Measurements from ENCODE around the gene TTLL1. TPM values are rescaled to one million over a fixed set of nuclear protein-coding genes. Genes with fewer than 3 reads are reported as not detected.

The TTLL1 gene
- total and polyA plus RNA-seq, 4 donors = 3.0 to 5.9 (median 5.1) TPM

DNA sequence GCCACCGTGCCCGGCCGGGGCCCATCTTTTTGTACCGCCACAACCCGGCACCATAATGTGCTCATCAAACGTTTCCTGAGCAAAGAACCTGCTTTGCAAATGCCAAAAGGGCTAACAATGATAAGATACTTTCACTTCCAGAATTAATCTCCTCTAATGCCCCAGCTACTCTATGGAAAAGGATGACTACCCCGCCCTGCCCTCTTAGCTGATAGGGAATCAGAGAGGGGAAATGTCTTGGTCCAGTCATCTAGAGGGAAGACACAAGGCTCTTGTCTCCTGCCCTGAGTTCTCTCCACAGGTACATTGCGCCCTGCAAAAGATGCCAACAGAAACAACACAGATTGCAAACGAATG, 586 bp downstream of the TTLL1 start:
- intact Hi-C loops (cut with DNase I) = no loop called here
- peak overlapping the region; percentile 69 to 72 for H3K4me3 ChIP-seq (ENCODE audit: low read length in 2 of 2)
- ATAC-seq (ENCODE audit: low FRiP score) = no peak
- no peaks in the 10 kb centered on the region for H3K4me1 ChIP-seq (ENCODE audit: control insufficient read depth in 1 of 2, insufficient read depth in 2 of 2, low read length in 2 of 2)
- DNase-seq = no peak
- no peak overlapping the region for H3K27ac ChIP-seq (ENCODE audit: low read depth in 1 of 2, low read length in 2 of 2)
- 62 to 64% methylated on average over 9 of the region's 9 CpGs for WGBS, 2 donors
- no peaks in the 10 kb centered on the region for H3K36me3 ChIP-seq (ENCODE audit: control insufficient read depth in 1 of 2, insufficient read depth in 2 of 2, low read length in 1 of 2)
- no peaks in the 10 kb centered on the region for H3K9me3 ChIP-seq (ENCODE audit: control insufficient read depth, low read length)
- H3K27me3 ChIP-seq (ENCODE audit: control insufficient read depth in 1 of 2, insufficient read depth in 2 of 2, low read length in 1 of 2) = no peaks in the 10 kb centered on the region

DNA sequence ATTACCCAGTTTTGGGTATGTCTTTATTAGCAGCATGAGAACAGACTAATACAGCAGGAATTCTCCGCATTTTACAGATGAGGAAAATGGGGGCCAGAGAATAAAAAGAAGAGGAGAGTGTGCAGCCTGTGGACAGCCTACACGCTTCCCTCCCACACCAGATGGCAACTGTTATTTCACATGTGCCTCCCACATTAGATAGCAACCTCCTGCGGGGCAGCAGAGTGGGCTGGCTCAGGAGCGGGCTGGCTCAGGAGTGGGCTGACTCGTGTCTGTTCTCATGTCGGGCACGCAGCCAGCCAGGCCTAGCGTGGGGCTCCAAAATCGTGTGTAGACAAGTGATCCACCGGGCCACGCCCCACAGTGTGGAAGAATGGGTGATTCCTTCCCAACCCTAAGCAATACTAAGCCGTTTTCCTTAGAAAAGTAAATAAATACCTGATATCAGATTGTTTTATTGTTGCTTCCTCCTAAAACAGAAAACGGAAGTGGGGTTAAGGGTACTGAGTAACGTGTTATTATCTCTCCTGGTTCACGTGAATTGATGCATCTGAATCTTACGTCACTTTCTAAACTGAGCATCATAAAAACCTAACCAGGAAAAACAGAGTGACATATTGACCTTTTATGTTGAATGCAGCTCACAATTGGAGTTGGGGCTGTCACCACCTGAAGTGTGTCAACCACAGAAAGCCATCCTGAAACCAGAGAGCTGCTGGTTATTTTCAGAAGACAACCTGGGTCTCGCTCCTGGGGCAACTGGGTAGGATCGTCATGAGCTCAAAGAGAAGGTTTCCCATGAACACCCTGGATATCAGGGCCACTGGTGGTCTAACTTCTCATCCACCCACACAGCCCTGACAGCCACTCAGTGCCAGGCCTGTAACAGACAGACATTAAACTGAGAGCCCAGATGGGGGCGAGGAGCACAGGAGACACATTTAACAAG, 3.3 kb downstream of the TTLL1 start:
- 82 to 83% methylated on average over 19 of the region's 19 CpGs for WGBS, 2 donors
- Histone ChIP-seq H3K27ac (ENCODE audit: low read depth in 1 of 2, low read length in 2 of 2) (no peak overlapping the region), H3K36me3 (ENCODE audit: control insufficient read depth in 1 of 2, insufficient read depth in 2 of 2, low read length in 1 of 2) (no peaks in the 10 kb centered on the region), H3K9me3 (ENCODE audit: control insufficient read depth, low read length) (no peaks in the 10 kb centered on the region), H3K4me1 (ENCODE audit: control insufficient read depth in 1 of 2, insufficient read depth in 2 of 2, low read length in 2 of 2) (no peaks in the 10 kb centered on the region), H3K27me3 (ENCODE audit: control insufficient read depth in 1 of 2, insufficient read depth in 2 of 2, low read length in 1 of 2) (no peaks in the 10 kb centered on the region), H3K4me3 (ENCODE audit: low read length in 2 of 2) (no peak overlapping the region)
- intact Hi-C loops (cut with DNase I) = no loop called here
- no peak for DNase-seq
- no peak for ATAC-seq (ENCODE audit: low FRiP score)

DNA sequence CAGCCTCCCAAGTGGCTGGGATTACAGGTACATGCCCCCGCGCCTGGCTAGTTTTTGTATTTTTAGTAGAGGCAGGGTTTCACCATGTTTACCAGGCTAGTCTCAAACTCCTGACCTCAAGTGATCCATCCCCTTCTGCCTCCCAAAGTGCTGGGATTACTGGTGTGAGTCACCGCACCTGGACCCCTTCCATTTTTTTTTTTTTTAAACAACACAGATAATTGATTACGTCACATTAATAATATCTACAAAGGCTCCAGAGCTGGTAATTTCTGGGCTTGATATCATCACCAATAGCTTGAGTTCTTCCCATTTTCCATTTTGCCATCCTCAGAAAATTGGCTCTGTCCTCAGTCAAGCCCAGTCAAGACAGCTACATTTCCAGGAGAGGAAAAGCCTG, 7.2 kb downstream of the TTLL1 start:
- WGBS, 2 donors = 95 to 97% methylated on average over 4 of the region's 4 CpGs
- ATAC-seq (ENCODE audit: low FRiP score) (no peak), DNase-seq (no peak)
- Histone ChIP-seq H3K4me1 (ENCODE audit: control insufficient read depth in 1 of 2, insufficient read depth in 2 of 2, low read length in 2 of 2) (no peaks in the 10 kb centered on the region), H3K36me3 (ENCODE audit: control insufficient read depth in 1 of 2, insufficient read depth in 2 of 2, low read length in 1 of 2) (no peaks in the 10 kb centered on the region), H3K4me3 (ENCODE audit: low read length in 2 of 2) (no peak overlapping the region), H3K27ac (ENCODE audit: low read depth in 1 of 2, low read length in 2 of 2) (no peak overlapping the region), H3K9me3 (ENCODE audit: control insufficient read depth, low read length) (no peaks in the 10 kb centered on the region), H3K27me3 (ENCODE audit: control insufficient read depth in 1 of 2, insufficient read depth in 2 of 2, low read length in 1 of 2) (no peaks in the 10 kb centered on the region)
- intact Hi-C loops (cut with DNase I) = no loop called here

DNA sequence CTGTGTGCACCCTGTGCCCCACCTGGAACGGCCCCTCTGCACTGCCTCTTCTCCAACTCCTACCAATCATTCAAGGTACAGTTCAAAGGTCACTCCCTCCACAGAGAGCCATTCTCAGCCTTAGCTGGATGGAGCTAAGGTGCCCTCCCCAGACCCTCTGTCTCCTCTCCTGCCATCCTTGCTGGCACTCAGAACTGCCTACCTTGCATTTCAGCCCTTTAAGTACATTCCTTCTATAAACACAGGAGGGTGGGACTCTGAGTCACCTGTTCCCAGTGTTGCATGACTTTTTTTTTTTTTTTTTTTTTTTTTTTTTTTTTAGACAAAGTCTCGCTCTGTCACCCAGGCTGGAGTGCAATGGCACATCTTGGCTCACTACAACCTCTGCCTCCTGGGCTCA, 8.6 kb downstream of the TTLL1 start:
- no peak overlapping the region for H3K27ac ChIP-seq (ENCODE audit: low read depth in 1 of 2, low read length in 2 of 2)
- H3K27me3 ChIP-seq (ENCODE audit: control insufficient read depth in 1 of 2, insufficient read depth in 2 of 2, low read length in 1 of 2) = no peaks in the 10 kb centered on the region
- H3K4me3 ChIP-seq (ENCODE audit: low read length in 2 of 2) = no peak overlapping the region
- no peaks in the 10 kb centered on the region for H3K4me1 ChIP-seq (ENCODE audit: control insufficient read depth in 1 of 2, insufficient read depth in 2 of 2, low read length in 2 of 2)
- no peaks in the 10 kb centered on the region for H3K36me3 ChIP-seq (ENCODE audit: control insufficient read depth in 1 of 2, insufficient read depth in 2 of 2, low read length in 1 of 2)
- 93 to 94% methylated on average over 2 of the region's 2 CpGs for WGBS, 2 donors
- H3K9me3 ChIP-seq (ENCODE audit: control insufficient read depth, low read length) = no peaks in the 10 kb centered on the region
- ATAC-seq (ENCODE audit: low FRiP score) = no peak
- DNase-seq = no peak
- intact Hi-C loops (cut with DNase I) = no loop called here

DNA sequence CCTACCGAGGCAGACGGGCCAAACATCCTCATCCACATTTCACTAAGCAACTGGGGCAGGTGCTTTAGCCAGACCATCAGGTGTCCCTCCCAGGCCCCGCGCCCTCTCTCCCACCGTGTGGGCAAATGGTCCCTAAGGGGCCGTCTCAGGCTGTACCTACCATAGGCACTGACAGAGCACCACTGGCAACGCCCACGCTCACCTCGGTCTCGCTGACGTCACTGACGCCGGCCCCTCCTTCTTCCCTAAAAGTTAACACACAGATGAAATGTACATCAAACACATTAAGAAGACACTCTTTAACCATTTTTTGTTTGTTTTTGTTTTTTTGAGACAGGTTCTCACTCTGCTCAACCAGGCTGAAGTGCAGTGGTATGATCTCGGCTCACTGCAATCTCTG, 9.4 kb downstream of the TTLL1 start:
- DNase-seq (no peak), ATAC-seq (ENCODE audit: low FRiP score) (no peak)
- 91% methylated on average over 14 of the region's 14 CpGs for WGBS, 2 donors
- Histone ChIP-seq H3K4me3 (ENCODE audit: low read length in 2 of 2) (no peak overlapping the region), H3K27ac (ENCODE audit: low read depth in 1 of 2, low read length in 2 of 2) (no peak overlapping the region), H3K27me3 (ENCODE audit: control insufficient read depth in 1 of 2, insufficient read depth in 2 of 2, low read length in 1 of 2) (no peaks in the 10 kb centered on the region), H3K9me3 (ENCODE audit: control insufficient read depth, low read length) (no peaks in the 10 kb centered on the region), H3K4me1 (ENCODE audit: control insufficient read depth in 1 of 2, insufficient read depth in 2 of 2, low read length in 2 of 2) (no peaks in the 10 kb centered on the region), H3K36me3 (ENCODE audit: control insufficient read depth in 1 of 2, insufficient read depth in 2 of 2, low read length in 1 of 2) (no peaks in the 10 kb centered on the region)
- intact Hi-C loops (cut with DNase I) = no loop called here

DNA sequence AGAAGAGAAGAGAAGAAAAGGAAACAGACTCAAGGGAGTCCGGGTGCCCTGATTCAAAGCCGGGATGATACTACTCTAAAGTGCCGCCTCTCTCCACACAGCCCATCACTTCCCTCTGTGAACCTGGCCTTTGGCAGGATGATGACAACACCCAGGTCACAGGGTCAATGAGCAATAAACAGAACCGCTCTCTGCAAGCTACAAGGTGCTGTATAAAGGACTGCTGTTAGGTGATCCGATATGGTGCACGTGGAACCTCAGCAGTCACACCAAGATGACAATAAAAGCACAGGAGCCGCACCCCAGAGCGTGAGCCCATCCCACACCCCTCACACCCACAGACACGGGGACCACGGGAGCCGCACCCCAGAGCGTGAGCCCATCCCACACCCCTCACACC, 10.7 kb downstream of the TTLL1 start:
- Histone ChIP-seq H3K4me1 (ENCODE audit: control insufficient read depth in 1 of 2, insufficient read depth in 2 of 2, low read length in 2 of 2) (no peaks in the 10 kb centered on the region), H3K27ac (ENCODE audit: low read depth in 1 of 2, low read length in 2 of 2) (no peak overlapping the region), H3K9me3 (ENCODE audit: control insufficient read depth, low read length) (no peaks in the 10 kb centered on the region), H3K4me3 (ENCODE audit: low read length in 2 of 2) (no peak overlapping the region), H3K27me3 (ENCODE audit: control insufficient read depth in 1 of 2, insufficient read depth in 2 of 2, low read length in 1 of 2) (no peaks in the 10 kb centered on the region), H3K36me3 (ENCODE audit: control insufficient read depth in 1 of 2, insufficient read depth in 2 of 2, low read length in 1 of 2) (no peaks in the 10 kb centered on the region)
- intact Hi-C loops (cut with DNase I) = no loop called here
- no peak for ATAC-seq (ENCODE audit: low FRiP score)
- WGBS, 2 donors = 92% methylated on average over 8 to 12 of the region's 12 CpGs
- DNase-seq = no peak

DNA sequence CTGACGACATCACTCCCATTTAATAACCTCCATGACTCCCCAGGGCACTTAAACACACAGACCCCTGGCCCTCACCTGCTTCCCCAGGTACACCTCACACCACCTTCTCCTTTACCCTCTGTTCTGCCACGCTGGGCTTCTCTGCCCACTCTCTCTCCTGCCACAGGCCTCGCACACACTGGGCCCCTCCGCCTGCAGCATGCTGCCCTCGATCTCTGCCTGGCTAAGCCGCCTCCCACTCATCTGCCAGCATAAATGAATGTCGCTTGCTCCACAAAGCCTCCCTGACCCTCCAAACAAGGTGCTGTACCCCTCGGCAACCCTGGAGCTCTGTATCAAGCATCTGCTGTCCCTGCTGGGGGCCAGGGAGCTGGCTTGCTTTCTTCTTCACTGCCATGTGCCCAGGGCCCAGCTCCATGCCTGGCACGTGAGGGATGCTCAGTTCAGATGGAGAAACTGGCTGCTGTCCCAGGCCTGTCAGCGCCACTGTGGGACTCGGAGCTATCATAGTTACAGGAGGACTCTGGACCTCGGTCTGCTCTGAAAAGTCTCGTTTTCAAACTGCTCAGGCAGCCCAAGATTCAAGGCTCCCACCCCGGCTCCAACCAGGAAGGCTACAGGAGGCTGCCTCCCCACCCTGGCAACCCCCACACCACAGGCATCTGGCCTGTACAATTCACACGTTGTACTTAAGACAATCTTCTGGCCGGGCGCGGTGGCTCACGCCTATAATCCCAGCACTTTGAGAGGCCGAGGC, 11.9 kb downstream of the TTLL1 start:
- H3K27me3 ChIP-seq (ENCODE audit: control insufficient read depth in 1 of 2, insufficient read depth in 2 of 2, low read length in 1 of 2) = no peaks in the 10 kb centered on the region
- ATAC-seq (ENCODE audit: low FRiP score) (no peak), DNase-seq (no peak)
- H3K4me3 ChIP-seq (ENCODE audit: low read length in 2 of 2) = no peak overlapping the region
- H3K27ac ChIP-seq (ENCODE audit: low read depth in 1 of 2, low read length in 2 of 2) = no peak overlapping the region
- no peaks in the 10 kb centered on the region for H3K9me3 ChIP-seq (ENCODE audit: control insufficient read depth, low read length)
- intact Hi-C loops (cut with DNase I) = no loop called here
- WGBS, 2 donors = 76 to 78% methylated on average over 20 of the region's 20 CpGs
- H3K36me3 ChIP-seq (ENCODE audit: control insufficient read depth in 1 of 2, insufficient read depth in 2 of 2, low read length in 1 of 2) = no peaks in the 10 kb centered on the region
- H3K4me1 ChIP-seq (ENCODE audit: control insufficient read depth in 1 of 2, insufficient read depth in 2 of 2, low read length in 2 of 2) = no peaks in the 10 kb centered on the region

DNA sequence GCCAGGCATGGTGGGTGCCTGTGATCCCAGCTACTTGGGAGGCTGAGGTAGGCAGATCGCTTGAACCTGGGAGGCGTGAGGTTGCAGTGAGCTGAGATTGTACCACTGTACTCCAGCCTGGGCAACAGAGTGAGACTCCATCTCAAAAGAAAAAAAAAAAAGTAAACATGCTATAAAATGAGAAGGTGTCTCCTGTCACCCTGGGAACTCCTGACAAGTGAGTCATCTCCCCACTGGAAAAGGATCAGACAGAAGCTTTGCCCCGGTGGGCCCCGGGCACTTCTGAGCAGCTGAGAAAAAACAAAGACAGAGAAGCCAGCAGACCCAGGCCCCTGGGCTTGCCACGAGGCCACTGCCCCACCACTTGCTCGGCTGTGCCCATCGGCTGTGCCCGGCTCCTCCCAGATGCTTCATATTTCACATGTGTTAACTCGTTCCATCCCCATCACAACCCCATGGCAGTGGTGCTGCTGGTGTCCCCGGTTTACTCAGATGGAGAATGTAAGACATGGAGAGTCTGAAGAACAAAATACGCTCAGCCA, 22.3 kb downstream of the TTLL1 start:
- Histone ChIP-seq H3K4me1 (ENCODE audit: control insufficient read depth in 1 of 2, insufficient read depth in 2 of 2, low read length in 2 of 2) (no peaks in the 10 kb centered on the region), H3K4me3 (ENCODE audit: low read length in 2 of 2) (no peak overlapping the region), H3K27me3 (ENCODE audit: control insufficient read depth in 1 of 2, insufficient read depth in 2 of 2, low read length in 1 of 2) (no peaks in the 10 kb centered on the region), H3K36me3 (ENCODE audit: control insufficient read depth in 1 of 2, insufficient read depth in 2 of 2, low read length in 1 of 2) (peaks cover 0 to under 1% of the 10 kb centered on the region in 2 donors), H3K9me3 (ENCODE audit: control insufficient read depth, low read length) (no peaks in the 10 kb centered on the region), H3K27ac (ENCODE audit: low read depth in 1 of 2, low read length in 2 of 2) (no peak overlapping the region)
- intact Hi-C loops (cut with DNase I) = no loop called here
- ATAC-seq (ENCODE audit: low FRiP score) (no peak), DNase-seq (no peak)
- 69 to 76% methylated on average over 11 of the region's 11 CpGs for WGBS, 2 donors

Measured in aorta (tissue), 5 donors.